ENCODE results near the gene KCP. TPM values are rescaled to one million over a fixed set of nuclear protein-coding genes. Genes with fewer than 3 reads are reported as not detected.

Gene KCP
- total and polyA plus RNA-seq, 10 of the 15 experiments (the other 5 are each of a cell fraction or from before 2014, with no cell fraction given), result 0.05 to 7.8 (median 2.5) TPM

- peaks cover 11 to 12% of the 10 kb centered on the region in 2 experiments for H3K27me3 ChIP-seq (replicated peaks in 1 of 2; ENCODE audit: control insufficient read depth in 2 of 2, insufficient read depth in 2 of 2, low read length in 1 of 2)
- POLR2A ChIA-PET, result interaction anchor here (0.5 kb wide), 1 partner anchor 343 kb away, joined by 4 read pairs; no protein-coding TSS in a partner anchor
- no peak overlapping the region for H3K4me2 ChIP-seq (ENCODE audit: control insufficient read depth, insufficient read depth)
- WGBS (ENCODE audit: insufficient coverage, insufficient replicate concordance, low lambda C conversion rate, missing lambda C conversion rate), result 24% methylated on average over 4 of the region's 4 CpGs
- no peaks in the 10 kb centered on the region for H3K79me2 ChIP-seq (ENCODE audit: control insufficient read depth, insufficient read depth, low read length)
- BruUV-seq (replicated peaks), result no TSS peak
- CTCF ChIA-PET, result interaction anchor here (0.6 kb wide), 1 partner anchor 462 kb away, joined by 3 read pairs; no protein-coding TSS in a partner anchor
- no peaks in the 10 kb centered on the region for H4K20me1 ChIP-seq (ENCODE audit: control insufficient read depth, insufficient read depth)
- no peaks in the 10 kb centered on the region for H3K36me3 ChIP-seq (ENCODE audit: control insufficient read depth in 2 of 2, insufficient read depth in 2 of 2, low read length in 1 of 2)
- TF ChIP-seq POLR2A (IDR thresholded peaks at IDR 0.05; ENCODE audit: low read depth, low read length), result no peak
- no peak for TF ChIP-seq DPF2 (IDR thresholded peaks at IDR 0.05)
- no peak for TF ChIP-seq RAD21 (IDR thresholded peaks at IDR 0.05; ENCODE audit: insufficient read depth, low read depth, low read length)
- no peak for TF ChIP-seq STAT3 (IDR thresholded peaks at IDR 0.05; ENCODE audit: low read depth, low read length)
- TF ChIP-seq, protein P1, sequence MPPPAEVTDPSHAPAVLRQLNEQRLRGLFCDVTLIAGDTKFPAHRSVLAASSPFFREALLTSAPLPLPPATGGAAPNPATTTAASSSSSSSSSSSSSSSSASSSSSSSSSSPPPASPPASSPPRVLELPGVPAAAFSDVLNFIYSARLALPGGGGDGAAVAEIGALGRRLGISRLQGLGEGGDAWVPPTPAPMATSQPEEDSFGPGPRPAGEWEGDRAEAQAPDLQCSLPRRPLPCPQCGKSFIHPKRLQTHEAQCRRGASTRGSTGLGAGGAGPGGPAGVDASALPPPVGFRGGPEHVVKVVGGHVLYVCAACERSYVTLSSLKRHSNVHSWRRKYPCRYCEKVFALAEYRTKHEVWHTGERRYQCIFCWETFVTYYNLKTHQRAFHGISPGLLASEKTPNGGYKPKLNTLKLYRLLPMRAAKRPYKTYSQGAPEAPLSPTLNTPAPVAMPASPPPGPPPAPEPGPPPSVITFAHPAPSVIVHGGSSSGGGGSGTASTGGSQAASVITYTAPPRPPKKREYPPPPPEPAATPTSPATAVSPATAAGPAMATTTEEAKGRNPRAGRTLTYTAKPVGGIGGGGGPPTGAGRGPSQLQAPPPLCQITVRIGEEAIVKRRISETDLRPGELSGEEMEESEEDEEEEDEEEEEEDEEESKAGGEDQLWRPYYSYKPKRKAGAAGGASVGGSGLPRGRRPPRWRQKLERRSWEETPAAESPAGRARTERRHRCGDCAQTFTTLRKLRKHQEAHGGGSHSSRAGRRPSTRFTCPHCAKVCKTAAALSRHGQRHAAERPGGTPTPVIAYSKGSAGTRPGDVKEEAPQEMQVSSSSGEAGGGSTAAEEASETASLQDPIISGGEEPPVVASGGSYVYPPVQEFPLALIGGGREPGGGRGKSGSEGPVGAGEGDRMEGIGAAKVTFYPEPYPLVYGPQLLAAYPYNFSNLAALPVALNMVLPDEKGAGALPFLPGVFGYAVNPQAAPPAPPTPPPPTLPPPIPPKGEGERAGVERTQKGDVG (CRISPR knock-in tag; IDR thresholded peaks at IDR 0.05), result no peak
- TF ChIP-seq BMI1 (IDR thresholded peaks at IDR 0.05; ENCODE audit: borderline replicate concordance), result no peak
- TF ChIP-seq, protein P2, sequence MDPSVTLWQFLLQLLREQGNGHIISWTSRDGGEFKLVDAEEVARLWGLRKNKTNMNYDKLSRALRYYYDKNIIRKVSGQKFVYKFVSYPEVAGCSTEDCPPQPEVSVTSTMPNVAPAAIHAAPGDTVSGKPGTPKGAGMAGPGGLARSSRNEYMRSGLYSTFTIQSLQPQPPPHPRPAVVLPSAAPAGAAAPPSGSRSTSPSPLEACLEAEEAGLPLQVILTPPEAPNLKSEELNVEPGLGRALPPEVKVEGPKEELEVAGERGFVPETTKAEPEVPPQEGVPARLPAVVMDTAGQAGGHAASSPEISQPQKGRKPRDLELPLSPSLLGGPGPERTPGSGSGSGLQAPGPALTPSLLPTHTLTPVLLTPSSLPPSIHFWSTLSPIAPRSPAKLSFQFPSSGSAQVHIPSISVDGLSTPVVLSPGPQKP (IDR thresholded peaks at IDR 0.05; ENCODE audit: low read depth, low read length), result no peak
- no peak for TF ChIP-seq SMAD5 (IDR thresholded peaks at IDR 0.05; ENCODE audit: low read depth)
- TF ChIP-seq BHLHE40 (IDR thresholded peaks at IDR 0.05; ENCODE audit: borderline replicate concordance in 1 of 2, low read depth in 2 of 2, low read length in 1 of 2), result no peak
- no peak for TF ChIP-seq CEBPB (IDR thresholded peaks at IDR 0.05; ENCODE audit: borderline replicate concordance in 1 of 2, low read depth in 2 of 2, low read length in 2 of 2)
- TF ChIP-seq ZNF24 (IDR thresholded peaks at IDR 0.05), result no peak
- no peak for TF ChIP-seq CREB1 (IDR thresholded peaks at IDR 0.05; ENCODE audit: low read depth)
- TF ChIP-seq POLR2AphosphoS2 (IDR thresholded peaks at IDR 0.05; ENCODE audit: low read depth, low read length), result no peak
- ATAC-seq (no peak), FAIRE-seq (no peak), DNase-seq (ENCODE audit: low read depth, low spot score) (no peak)
- SMC1A ChIA-PET (ENCODE audit: uncharacterized antibody, unreplicated experiment), result no interaction called here
- peaks cover 8% of the 10 kb centered on the region for H3K4me1 ChIP-seq (ENCODE audit: control insufficient read depth, insufficient read depth, low read length)
- in situ Hi-C loops (cut with MboI), result no loop called here
- no peak overlapping the region for H3K27ac ChIP-seq (ENCODE audit: control insufficient read depth, insufficient read depth)
- H3K9me3 ChIP-seq (replicated peaks; ENCODE audit: control insufficient read depth, insufficient read depth, low read length), result no peaks in the 10 kb centered on the region
- RAD21 ChIA-PET (ENCODE audit: unreplicated experiment), result no interaction called here
- H3K9ac ChIP-seq (ENCODE audit: control insufficient read depth, insufficient read depth, low read length), result no peak overlapping the region
- no peak overlapping the region for H2AFZ ChIP-seq (ENCODE audit: control insufficient read depth, low read depth, low read length)
- no peak overlapping the region for H3K4me3 ChIP-seq
- intact Hi-C loops (cut with micrococcal nuclease; ENCODE audit: unreplicated experiment), result no loop called here
Observed at GRCh38 chr7:128833946-128834325, 76.6 kb downstream of the KCP start.

Data from GM12878 (cell line).